K562 (cell line): ENCODE measurements around the gene CNIH4. TPM values are rescaled to one million over a fixed set of nuclear protein-coding genes. Genes with fewer than 3 reads are reported as not detected.
A peak's percentile ranks its signal among the peaks of the same experiment; 100 is the strongest.

ENCODE experiments used
- ARID1B ChIP-seq: fragments of 450-650 bp; IDR thresholded peaks from 2 replicates; pipeline ENCODE4 v1.6.1; 2016; ENCODE audit warnings: antibody characterized with exemption, mild to moderate bottlenecking, inconsistent platforms
- CAMTA2 ChIP-seq: fragments of 250-450 bp; sonication (Bioruptor Pico); conservative IDR thresholded peaks from 2 replicates; pipeline ENCODE4 v1.5.1; 2022
- HNRNPLL ChIP-seq: fragments of 200-400 bp; formaldehyde crosslinking; IDR thresholded peaks from 2 replicates; pipeline ENCODE4 v1.6.1; 2017; ENCODE audit warnings: low read length, low read depth, mild to moderate bottlenecking; ENCODE audit not compliant: poor library complexity, severe bottlenecking
- KDM2B ChIP-seq: fragments of 250-450 bp; sonication (Bioruptor Pico); IDR thresholded peaks from 2 replicates; pipeline ENCODE4 v1.8.0; 2021; ENCODE audit warnings: mild to moderate bottlenecking, moderate library complexity
- LARP7 ChIP-seq: fragments of 450-650 bp; IDR thresholded peaks from 2 replicates; pipeline ENCODE4 v1.6.1; 2016
- MECOM ChIP-seq: fragments of 250-450 bp; sonication (Bioruptor Pico); IDR thresholded peaks from 2 replicates; pipeline ENCODE4 v1.8.0; 2022; ENCODE audit warnings: inconsistent platforms
- NCOA6 ChIP-seq: fragments of 450-650 bp; IDR thresholded peaks from 2 replicates; pipeline ENCODE4 v1.6.1; 2017; ENCODE audit warnings: mild to moderate bottlenecking
- PHF21A ChIP-seq: fragments of 450-650 bp; IDR thresholded peaks from 2 replicates; pipeline ENCODE4 v1.6.1; 2017; ENCODE audit warnings: low read depth, borderline replicate concordance
- SP2 ChIP-seq: IDR thresholded peaks from 2 replicates; pipeline ENCODE4 v1.6.1; 2011; ENCODE audit warnings: mild to moderate bottlenecking, low read depth, low read length, moderate library complexity; ENCODE audit not compliant: poor library complexity, severe bottlenecking; ENCODE audit errors: extremely low read depth
- ZNF324 ChIP-seq: fragments of 250-450 bp; sonication (Bioruptor Pico); IDR thresholded peaks from 2 replicates; pipeline ENCODE4 v1.4.0; 2020; ENCODE audit warnings: mild to moderate bottlenecking
- polyA plus RNA-seq, 8 experiments: library from polyadenylated mRNA; depleted of rRNA in 4 of 8; stranded (reverse) in 5 of 8; unstranded in 3 of 8; fragments of >200 nt; fragmentation: Nextera tagmentation in 2 of 8; fragmentation: Illumina TruSeq in 1 of 8; extraction: Ambion mirVana in 2 of 8; extraction: Trizol in 1 of 8; gene quantifications; 2 replicates each; pipeline versions ENCODE4 v1.2.1 to v1.2.3, GENCODE V29; 2011 to 2014; ENCODE audit warnings: inconsistent platforms in 1 of 8, missing spikeins in 1 of 8
- total RNA-seq, 7 experiments: library from RNA; depleted of rRNA in 6 of 7; stranded (reverse); fragments of >200 nt in 6 of 7; fragmentation: Illumina TruSeq in 2 of 7; extraction: Trizol in 2 of 7; gene quantifications; 2 replicates each; pipeline versions ENCODE4 v1.2.1 to v1.2.3, GENCODE V29; 2011 to 2021; ENCODE audit warnings: low replicate concordance in 1 of 7
- TF ChIP-seq, protein P1 (sequence below): fragments of 450-650 bp; IDR thresholded peaks from 2 replicates; pipeline ENCODE4 v1.6.1; 2017; ENCODE audit warnings: mild to moderate bottlenecking, moderate library complexity
- TF ChIP-seq, protein P2 (sequence below): fragments of 250-450 bp; sonication (Bioruptor Pico); IDR thresholded peaks from 2 replicates; pipeline ENCODE4 v1.5.0; 2021
- TF ChIP-seq, protein P3 (sequence below), 2 experiments: fragments of 450-650 bp; conservative IDR thresholded peaks; 2 replicates each; pipeline ENCODE4 v1.6.1; 2017; ENCODE audit warnings: mild to moderate bottlenecking in 2 of 2, moderate library complexity in 2 of 2
- TF ChIP-seq, protein P4 (sequence below): sonication (generic); formaldehyde crosslinking; IDR thresholded peaks from 2 replicates; pipeline ENCODE4 v1.8.0; 2023; ENCODE audit warnings: missing genetic modification reagents, mild to moderate bottlenecking, borderline replicate concordance
- TF ChIP-seq, protein P5 (sequence below), 2 experiments: fragments of 450-650 bp; IDR thresholded peaks; 2 replicates each; pipeline ENCODE4 v1.6.1; 2016

The CNIH4 gene
- total and polyA plus RNA-seq, 9 of the 15 experiments (the other 6 are each of a cell fraction or from before 2014, with no cell fraction given): 41.3 to 266 (median 61.1) TPM

DNA sequence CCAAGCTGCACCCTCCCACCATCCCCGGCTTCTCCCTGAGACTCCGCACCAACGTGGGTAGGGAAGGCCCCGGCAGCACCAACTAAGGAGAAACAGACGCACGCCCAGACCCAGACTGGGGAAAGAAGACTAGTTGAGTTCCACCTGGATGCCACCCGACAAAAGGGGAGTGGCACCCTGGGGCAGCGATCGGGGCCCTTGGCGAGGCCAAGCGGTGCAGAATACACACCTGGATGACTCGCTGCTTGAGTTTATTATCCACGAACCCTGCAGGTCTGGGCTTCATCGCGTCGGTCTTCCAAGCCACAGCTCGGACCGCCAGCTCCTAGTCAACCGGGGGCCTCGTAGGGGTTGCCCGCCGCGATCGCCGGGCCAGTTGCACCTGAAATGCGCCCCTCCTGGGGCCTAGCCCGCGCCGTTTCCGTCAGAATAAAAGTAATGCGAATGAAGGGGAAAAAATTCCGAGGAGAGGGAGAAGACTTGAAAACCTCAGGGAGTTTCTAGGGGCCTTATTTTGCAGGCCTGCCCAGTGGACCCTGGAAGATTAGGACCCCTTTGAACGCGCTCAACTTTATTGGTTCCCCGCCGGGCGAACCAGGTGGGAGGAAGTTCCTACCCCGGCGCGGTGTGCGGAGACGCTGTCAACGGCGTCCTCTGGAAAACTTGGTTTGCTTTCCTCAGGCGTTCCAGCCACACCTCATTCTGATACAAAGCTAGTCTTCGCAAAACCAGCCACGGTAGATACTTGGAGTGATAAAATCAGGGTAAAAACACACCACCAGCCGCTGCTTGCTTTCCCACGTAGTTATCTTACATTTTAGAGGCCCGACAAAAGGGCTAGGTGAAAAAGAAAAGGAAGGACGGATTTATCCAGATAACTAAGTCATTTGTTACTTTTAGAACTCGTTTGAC lies 26.6 kb upstream of the CNIH4 start, which contains the start of gene NVL (continued):
- TF ChIP-seq, protein P1, sequence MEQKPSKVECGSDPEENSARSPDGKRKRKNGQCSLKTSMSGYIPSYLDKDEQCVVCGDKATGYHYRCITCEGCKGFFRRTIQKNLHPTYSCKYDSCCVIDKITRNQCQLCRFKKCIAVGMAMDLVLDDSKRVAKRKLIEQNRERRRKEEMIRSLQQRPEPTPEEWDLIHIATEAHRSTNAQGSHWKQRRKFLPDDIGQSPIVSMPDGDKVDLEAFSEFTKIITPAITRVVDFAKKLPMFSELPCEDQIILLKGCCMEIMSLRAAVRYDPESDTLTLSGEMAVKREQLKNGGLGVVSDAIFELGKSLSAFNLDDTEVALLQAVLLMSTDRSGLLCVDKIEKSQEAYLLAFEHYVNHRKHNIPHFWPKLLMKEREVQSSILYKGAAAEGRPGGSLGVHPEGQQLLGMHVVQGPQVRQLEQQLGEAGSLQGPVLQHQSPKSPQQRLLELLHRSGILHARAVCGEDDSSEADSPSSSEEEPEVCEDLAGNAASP: no peak
- TF ChIP-seq SP2 (no peak), HNRNPLL (peak; percentile 91), MECOM (no peak), NCOA6 (0 out of 2 replicates have a peak, but pooled peaks have one; percentile 9), ZNF324 (CRISPR knock-in tag) (no peak), KDM2B (CRISPR knock-in tag) (no peak), LARP7 (no peak), PHF21A (no peak), ARID1B (no peak; the same call in 1 of the 2 replicates), CAMTA2 (CRISPR knock-in tag) (no peak)
- TF ChIP-seq, protein P2, sequence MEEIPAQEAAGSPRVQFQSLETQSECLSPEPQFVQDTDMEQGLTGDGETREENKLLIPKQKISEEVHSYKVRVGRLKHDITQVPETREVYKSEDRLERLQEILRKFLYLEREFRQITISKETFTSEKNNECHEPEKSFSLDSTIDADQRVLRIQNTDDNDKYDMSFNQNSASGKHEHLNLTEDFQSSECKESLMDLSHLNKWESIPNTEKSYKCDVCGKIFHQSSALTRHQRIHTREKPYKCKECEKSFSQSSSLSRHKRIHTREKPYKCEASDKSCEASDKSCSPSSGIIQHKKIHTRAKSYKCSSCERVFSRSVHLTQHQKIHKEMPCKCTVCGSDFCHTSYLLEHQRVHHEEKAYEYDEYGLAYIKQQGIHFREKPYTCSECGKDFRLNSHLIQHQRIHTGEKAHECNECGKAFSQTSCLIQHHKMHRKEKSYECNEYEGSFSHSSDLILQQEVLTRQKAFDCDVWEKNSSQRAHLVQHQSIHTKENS (CRISPR knock-in tag): no peak
- TF ChIP-seq, protein P3, sequence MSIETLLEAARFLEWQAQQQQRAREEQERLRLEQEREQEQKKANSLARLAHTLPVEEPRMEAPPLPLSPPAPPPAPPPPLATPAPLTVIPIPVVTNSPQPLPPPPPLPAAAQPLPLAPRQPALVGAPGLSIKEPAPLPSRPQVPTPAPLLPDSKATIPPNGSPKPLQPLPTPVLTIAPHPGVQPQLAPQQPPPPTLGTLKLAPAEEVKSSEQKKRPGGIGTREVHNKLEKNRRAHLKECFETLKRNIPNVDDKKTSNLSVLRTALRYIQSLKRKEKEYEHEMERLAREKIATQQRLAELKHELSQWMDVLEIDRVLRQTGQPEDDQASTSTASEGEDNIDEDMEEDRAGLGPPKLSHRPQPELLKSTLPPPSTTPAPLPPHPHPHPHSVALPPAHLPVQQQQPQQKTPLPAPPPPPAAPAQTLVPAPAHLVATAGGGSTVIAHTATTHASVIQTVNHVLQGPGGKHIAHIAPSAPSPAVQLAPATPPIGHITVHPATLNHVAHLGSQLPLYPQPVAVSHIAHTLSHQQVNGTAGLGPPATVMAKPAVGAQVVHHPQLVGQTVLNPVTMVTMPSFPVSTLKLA (conservative IDR thresholded peaks at IDR 0.05): peak; percentile 86 to 94
- TF ChIP-seq, protein P4, sequence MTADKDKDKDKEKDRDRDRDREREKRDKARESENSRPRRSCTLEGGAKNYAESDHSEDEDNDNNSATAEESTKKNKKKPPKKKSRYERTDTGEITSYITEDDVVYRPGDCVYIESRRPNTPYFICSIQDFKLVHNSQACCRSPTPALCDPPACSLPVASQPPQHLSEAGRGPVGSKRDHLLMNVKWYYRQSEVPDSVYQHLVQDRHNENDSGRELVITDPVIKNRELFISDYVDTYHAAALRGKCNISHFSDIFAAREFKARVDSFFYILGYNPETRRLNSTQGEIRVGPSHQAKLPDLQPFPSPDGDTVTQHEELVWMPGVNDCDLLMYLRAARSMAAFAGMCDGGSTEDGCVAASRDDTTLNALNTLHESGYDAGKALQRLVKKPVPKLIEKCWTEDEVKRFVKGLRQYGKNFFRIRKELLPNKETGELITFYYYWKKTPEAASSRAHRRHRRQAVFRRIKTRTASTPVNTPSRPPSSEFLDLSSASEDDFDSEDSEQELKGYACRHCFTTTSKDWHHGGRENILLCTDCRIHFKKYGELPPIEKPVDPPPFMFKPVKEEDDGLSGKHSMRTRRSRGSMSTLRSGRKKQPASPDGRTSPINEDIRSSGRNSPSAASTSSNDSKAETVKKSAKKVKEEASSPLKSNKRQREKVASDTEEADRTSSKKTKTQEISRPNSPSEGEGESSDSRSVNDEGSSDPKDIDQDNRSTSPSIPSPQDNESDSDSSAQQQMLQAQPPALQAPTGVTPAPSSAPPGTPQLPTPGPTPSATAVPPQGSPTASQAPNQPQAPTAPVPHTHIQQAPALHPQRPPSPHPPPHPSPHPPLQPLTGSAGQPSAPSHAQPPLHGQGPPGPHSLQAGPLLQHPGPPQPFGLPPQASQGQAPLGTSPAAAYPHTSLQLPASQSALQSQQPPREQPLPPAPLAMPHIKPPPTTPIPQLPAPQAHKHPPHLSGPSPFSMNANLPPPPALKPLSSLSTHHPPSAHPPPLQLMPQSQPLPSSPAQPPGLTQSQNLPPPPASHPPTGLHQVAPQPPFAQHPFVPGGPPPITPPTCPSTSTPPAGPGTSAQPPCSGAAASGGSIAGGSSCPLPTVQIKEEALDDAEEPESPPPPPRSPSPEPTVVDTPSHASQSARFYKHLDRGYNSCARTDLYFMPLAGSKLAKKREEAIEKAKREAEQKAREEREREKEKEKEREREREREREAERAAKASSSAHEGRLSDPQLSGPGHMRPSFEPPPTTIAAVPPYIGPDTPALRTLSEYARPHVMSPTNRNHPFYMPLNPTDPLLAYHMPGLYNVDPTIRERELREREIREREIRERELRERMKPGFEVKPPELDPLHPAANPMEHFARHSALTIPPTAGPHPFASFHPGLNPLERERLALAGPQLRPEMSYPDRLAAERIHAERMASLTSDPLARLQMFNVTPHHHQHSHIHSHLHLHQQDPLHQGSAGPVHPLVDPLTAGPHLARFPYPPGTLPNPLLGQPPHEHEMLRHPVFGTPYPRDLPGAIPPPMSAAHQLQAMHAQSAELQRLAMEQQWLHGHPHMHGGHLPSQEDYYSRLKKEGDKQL (CRISPR knock-in tag): no peak
- TF ChIP-seq, protein P5, sequence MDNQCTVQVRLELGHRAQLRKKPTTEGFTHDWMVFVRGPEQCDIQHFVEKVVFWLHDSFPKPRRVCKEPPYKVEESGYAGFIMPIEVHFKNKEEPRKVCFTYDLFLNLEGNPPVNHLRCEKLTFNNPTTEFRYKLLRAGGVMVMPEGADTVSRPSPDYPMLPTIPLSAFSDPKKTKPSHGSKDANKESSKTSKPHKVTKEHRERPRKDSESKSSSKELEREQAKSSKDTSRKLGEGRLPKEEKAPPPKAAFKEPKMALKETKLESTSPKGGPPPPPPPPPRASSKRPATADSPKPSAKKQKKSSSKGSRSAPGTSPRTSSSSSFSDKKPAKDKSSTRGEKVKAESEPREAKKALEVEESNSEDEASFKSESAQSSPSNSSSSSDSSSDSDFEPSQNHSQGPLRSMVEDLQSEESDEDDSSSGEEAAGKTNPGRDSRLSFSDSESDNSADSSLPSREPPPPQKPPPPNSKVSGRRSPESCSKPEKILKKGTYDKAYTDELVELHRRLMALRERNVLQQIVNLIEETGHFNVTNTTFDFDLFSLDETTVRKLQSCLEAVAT (IDR thresholded peaks at IDR 0.05): 0 out of 4 replicates have a peak, but pooled peaks of 1 of the 2 experiments have one; percentile 34
